GM18861 (cell line): ENCODE measurements around the gene ACP7.

Source experiments
- ATAC-seq: cut with Tn5 transposase; IDR thresholded peaks from one replicate; pipeline ENCODE4 v1.9.1; 2021; ENCODE audit not compliant: unreplicated experiment

The ACP7 gene

DNA sequence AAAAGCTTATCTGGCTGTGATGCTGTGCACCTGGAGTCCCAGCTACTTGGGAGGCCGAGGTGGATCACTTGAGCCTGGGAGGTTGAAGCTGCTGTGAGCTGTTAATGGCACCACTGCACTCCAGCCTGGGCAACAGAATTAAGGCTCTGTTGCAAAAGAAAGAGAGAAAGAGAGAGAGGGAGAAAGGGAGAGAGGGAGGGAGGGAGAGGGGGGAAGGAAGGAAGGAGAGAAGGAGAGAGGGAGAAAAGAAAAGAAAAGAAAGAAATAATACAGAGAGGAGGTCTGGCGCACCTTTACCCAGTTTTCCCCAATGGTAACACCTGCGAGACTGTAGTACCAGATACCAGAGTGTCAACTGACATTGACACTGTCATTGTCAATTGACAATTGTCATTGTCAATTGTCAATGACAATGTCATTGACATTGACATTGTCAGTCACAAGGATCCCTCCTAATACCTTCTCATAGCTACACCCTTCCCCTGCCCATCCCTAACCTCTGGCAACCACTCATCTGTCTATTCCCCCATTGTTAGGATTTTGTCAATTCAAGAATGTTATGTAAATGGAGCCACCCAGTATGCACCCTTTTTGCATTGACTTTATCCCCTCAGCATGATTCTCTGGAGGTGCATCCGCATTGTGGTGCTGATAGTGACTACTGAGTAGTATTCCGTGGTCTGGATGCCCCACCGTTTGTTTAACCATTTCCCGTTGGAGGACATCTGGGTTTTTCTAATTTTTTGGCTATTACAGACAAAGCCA lies 62.7 kb downstream of the ACP7 start:
- no peak for ATAC-seq

DNA sequence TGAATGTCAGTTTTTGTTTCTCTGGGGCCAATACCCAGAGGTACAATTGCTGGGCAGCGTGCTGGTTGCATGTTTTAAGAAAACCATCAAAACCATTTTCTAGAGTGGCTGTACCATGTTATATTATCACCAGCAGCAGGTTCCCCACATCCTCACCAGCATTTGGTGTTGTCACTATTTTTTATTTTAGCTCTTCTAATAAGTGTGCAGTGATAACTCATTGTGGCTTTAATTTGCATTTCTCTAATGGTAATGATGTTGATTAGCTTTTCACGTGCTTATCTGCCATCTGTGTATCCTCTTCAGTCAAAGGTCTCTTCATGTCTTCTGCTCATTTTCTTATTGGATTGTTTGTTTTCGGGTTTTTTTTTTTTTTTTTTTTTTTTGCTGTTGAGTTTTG lies 63.3 kb downstream of the ACP7 start:
- no peak for ATAC-seq

DNA sequence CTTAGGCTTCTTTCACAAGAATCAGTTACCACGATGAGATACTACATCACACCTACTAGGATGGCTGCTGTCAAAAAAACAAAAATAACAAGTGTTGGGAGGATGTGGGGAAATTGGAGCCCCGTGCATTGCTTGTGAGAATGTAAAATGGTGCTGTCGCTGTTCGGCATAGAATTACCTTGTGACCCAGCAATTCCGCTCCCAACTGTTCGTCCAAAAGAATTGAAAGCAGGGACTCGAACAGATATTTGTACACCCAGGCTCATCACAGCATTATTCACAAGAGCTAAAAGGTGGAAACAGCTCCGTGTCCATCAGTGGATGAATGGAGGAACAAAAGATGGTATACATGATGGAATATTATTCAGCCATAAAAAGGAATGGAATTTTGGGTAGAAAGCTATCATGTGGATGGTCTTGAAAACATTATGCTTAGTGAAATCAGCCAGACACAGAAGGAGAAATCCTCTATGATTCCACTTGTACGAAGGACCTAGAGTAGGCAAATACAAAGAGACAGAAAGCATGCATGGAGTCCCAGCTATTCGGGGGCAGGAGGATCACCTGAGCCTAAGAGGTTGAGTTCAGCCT lies 64.9 kb downstream of the ACP7 start:
- ATAC-seq, result no peak

DNA sequence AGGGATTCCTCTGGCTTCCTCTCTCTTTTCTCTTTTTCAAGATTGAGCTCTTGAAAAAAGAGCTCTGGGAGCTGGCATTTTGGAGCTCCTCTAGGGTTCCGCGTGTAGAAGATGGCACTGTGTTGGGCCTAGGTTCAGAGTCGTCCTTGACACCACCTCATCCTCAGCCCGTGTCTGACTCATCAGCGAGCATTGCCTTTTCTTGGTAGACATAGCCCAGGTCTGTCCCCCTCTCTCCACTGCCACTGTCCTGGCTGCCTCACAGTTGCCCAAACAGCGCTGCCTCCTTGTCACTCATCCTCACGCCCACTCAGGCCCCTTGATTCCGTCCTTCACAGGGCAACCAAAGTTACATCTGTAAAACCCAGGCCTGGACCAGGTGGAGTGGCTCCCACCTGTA lies 66.1 kb downstream of the ACP7 start:
- ATAC-seq, result no peak

DNA sequence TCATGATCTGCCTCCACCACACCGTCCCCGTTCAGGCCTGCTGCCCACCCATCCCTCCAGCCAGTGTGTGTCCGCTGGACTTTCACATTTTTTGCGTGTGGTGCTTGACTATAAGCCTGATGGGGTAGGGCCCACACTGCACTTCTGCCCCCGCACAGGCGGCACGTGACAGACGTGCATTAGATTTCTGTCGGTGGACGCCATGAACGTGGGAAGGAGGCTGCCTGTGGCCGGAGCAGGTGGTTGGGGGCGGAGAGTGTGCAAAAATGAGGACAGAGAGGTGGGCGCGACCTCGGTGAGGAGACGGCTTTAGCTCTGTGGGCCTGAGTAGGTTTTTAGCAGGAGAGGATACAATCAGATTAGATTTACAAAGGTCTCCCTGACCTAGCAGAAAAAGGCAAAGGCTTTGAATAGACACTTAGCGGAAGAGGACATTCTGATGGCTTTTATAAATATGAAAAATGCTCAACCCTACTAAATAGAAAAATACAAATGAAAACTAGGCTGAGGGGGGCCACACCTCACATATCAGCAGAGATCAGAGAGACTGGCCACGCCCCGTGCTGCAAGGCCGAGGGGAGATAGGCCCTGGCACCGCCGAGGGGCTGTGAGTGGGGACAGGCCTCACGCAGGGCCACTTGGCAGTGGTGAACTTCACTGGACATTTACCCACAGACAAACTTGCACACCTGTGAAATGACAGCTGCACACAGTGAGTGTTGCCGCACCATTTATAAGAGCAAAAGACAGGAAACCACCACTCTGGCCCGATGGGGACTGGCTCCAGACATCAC lies 66.8 kb downstream of the ACP7 start:
- ATAC-seq, result no peak

DNA sequence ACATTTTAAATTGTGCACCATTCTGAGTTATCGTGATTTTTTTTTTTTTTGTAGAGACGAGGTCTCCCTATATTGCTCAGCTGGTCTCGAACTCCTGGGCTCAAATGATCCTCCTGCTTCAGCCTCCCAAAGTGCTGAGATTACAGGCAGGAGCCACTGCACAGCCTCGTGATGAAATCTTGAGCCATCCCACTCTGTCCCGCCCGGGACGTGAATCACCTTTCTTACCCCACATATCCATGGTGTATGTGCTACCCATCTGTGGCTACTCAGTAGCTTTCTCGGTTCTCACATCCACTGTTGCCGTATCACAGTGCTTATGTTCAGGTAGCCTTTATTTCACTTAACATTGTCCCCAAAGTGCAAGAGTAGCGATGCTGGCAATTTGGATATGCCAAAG lies 67.9 kb downstream of the ACP7 start:
- no peak for ATAC-seq

DNA sequence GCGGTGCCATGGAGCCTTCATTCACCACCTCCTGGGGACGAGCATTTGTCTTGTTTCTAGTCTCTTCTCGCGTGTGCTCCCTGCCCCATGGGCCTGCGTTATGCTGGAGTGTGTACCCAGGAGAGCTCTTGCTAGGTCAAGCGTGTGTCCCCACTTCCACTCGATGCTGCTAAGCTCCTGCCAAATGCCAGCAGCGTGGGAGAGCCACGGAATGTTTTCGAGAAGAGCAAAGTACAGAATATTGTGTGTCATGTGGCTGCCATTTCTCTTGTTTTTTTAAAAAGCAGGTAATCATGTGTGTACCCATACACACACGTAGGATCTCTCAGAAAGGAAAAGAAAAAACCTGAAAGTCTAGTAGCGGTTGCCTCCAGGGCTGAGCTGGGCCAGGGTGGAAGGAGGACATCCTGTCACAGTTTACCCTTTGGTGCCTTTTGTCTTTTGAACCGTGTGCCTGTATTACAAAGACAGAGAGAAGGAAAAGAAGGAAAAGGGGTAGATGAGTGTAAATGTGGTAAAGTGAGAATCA lies 70.0 kb downstream of the ACP7 start:
- ATAC-seq, result no peak

DNA sequence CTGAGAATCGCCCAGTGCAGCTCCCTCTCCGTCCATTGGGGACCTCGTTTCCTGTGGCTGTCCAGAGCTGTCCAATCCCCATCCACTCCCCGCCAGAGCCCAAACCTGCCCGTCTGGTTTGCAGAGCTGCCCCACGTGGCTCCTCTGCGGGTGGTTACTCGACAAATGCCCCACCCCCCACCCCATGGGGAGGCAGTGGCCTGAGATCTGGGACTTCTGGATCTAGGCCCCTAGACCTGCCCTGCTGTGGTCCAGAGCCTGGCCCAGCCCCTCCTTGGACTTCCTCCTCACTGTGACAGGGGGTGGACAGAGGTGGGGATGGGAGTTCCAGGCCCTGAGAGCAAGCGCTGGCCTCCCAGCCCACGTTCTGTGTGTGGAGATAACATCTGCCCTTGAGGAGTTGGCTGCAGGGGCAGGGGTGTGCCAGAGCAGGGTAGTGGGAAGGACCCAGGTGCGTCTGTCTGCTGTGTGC lies 70.5 kb downstream of the ACP7 start:
- no peak for ATAC-seq

DNA sequence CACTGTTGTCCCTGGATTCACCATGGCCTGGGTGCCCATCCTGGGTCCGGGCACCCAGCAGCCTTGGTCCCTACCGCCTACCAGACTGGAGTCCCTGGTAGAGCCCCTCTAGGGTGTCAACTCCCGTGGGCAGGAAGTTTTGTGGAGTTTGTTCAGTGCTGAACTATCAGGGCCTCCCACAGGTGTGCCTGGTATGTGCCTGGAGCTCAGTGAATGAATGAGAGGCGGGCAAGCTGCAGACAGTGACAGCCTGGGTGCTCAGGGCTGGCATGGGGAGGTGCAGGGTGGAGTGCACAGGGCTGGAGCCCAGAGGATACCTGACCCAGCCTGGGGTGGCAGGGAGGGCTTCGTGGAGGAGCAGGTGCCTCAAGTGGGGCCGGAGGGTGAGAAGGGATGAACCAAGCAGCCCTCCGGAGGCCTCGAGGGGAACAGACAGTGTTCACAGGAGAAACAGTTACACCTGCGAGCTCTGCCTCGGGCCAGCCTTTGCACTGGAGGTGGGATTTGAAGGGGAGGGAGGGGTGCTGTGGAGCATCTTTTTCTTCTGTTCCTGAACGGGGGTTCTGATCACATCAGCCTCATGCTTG lies 71.0 kb downstream of the ACP7 start:
- ATAC-seq, result no peak

DNA sequence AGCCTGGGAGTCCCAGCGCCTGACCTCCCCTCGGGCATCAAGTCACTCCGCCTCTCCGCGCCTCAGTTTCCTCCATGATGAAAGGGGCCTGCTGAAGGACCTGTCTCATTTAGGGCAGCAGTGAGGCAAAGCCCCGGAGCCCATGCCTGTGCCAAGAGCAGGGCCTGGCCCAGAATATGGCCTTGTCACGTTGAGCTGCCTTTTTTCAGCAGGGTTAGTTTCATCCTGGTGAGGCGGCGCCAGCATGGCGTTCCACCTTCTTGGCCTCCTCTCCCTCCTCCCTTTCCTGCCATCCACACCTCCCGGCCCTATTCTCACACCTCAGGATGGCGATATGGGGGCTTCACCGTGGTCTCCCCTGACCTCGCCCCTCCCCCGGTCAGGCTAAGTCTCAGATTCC lies 71.6 kb downstream of the ACP7 start:
- ATAC-seq, result no peak

DNA sequence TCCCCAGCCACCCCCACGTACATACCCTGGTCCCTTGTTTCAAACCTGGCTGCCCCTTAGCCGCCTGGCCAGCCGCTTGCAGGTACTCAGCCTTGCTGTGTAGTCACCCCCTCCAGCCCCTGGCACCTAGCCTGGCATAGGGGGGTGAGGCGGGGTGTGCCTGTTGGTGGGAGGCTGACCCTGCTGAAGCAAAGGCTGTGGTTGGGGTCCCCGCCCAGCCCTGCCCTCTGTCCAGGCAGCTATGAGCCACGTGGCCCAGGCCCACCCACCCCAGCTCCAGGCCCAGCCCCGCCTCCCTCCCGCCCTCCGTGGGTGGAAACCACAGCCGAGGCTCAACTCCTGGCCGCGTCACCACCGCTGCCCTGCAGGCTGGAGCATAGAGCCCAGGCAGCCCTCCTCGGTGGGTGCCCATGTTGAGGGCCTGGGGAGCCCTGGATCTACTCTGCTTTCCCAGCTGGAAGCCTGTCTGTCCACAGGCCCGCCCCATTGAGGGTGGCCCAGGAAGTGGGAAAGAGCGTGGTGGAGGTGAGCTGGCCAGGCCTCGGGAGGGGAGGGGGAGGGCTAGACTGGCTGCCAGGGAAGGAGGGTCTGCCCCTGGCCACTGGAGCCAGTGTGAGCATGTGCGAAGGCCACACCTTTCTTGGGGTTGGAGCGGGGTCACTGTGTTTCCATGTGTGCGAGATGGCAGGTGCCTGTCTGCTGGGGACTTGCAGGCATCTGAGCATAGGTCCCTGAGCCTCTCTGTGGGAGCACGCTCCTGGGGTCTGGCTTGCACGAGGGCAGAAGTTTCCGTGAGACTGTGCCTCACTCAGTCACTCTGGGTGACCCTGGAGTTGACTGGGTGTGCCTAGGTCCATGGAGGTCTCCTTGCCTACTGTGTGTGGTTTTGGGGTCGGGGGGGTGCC lies 72.4 kb downstream of the ACP7 start:
- no peak for ATAC-seq

DNA sequence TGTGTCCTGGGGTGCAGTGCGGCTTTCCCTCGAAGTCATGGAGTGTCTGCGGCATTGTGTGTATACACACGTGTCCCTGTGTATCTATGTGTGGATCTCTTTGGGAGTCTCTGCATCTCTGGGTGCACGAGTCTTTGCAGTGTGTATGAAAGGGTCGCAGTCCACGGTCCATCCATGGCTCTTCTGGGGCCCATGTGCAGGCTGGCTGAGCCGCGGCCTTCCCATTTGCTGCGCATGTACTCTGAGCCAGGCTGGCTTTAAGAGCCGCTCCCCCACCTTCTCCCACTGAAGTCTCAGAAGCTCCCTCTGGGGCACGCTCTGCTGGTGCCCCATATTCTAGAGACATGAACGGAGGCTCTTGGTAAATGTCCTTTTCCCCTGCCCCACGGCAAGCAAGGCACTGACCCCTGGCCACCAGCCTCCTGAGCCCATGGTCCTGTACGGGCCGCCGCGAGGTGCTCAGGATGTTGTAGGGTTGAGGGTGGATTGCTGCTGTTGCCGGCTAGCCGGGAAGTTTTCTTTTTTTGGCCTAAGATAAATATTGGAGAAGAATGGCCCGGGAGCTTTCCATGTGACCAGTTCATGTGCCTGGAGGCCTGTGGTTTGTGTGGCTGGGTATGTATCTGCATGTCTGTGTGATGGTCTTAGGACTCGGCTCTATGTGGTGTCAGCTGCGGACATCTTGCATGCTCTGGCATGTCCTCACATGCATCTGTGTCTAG lies 73.3 kb downstream of the ACP7 start:
- ATAC-seq, result no peak

DNA sequence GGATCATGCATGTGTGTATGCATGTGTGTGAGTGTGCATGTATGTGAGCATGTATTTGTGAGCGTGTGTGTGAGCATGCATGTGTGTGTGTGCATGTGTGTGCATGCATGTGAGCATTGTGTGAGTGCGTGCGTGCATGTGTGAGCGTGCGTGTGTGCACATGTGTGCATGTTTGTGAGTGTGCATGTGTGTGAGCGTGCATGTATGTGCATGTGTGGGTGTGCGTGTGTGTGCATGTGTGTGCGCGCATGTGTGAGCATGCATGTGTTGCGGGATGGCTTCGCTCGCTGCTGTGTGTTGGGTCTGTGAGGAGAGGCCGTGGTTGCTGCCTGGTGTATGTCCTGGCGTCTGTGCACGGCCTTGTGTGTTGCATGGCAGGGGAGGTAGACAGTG lies 73.8 kb downstream of the ACP7 start:
- ATAC-seq, result no peak

DNA sequence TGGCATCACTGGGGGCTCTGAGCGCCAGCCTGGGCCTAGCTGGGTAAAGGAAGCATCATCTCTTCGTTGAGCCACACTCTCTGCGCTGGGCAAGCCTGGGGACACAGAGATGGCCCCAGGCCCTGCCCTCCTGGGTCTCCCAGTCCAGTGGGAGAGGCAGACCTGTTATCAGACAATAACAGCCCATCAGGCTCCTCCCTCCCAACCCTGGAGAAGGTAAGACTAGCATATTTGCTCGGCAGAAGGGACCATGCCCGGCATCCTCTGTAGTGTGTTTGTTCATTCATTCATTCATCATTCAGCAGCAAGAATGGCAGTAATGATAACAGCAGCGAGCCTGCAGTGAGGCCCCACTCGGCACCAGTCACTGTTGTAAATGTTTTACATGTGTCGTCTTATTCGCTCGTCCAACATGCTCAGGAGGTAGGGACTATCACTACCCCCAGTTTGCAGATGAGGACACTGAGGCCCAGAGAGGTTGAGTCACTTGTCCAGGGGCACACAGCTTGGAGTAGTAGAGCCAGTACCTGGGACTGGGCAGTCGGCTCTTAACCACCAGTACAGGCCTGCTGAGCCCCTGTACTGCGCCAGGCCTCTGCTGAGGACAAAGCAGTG lies 74.6 kb downstream of the ACP7 start:
- ATAC-seq, result no peak

DNA sequence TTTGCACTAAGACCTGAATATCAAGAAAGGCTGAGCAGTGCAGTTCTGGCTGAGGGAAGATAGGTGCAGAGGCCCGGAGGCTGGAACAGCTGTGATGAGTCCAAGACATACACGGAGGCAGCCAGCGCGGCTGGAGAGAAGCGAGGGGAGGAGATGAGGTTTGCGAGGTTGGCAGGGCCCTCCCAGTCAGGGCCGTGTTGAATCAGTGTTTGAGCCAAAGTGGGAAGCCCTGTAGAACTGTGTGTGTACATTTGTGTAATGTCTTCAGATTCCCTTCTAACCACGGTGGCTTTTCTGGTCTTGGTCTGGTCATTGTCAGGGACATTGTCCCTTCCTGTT lies 76.3 kb downstream of the ACP7 start:
- ATAC-seq, result no peak
